ENCODE results near the gene HOXB5.

- TF ChIP-seq, protein P1, sequence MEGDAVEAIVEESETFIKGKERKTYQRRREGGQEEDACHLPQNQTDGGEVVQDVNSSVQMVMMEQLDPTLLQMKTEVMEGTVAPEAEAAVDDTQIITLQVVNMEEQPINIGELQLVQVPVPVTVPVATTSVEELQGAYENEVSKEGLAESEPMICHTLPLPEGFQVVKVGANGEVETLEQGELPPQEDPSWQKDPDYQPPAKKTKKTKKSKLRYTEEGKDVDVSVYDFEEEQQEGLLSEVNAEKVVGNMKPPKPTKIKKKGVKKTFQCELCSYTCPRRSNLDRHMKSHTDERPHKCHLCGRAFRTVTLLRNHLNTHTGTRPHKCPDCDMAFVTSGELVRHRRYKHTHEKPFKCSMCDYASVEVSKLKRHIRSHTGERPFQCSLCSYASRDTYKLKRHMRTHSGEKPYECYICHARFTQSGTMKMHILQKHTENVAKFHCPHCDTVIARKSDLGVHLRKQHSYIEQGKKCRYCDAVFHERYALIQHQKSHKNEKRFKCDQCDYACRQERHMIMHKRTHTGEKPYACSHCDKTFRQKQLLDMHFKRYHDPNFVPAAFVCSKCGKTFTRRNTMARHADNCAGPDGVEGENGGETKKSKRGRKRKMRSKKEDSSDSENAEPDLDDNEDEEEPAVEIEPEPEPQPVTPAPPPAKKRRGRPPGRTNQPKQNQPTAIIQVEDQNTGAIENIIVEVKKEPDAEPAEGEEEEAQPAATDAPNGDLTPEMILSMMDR (IDR thresholded peaks at IDR 0.05): no peak
- no peak for TF ChIP-seq POLR2A (IDR thresholded peaks at IDR 0.05)
Observed at GRCh38 chr17:48641541-48642058, 48.0 kb upstream of the HOXB5 start.
